Activated T-helper 1 cell treated with anti-CD3 and anti-CD28 coated beads, Interleukin-12 subunit alpha, Interleukin-12 subunit beta, Interleukin-2, Interleukin-4 antibody, amounts not matched to agents 30 ng/mL and 10 ng/mL and 1 ng/mL, durations not matched to agents 14 hours and 24 hours and 36 hours (primary cell): ENCODE results near the gene CIZ1. TPM values are rescaled to one million over a fixed set of nuclear protein-coding genes. Genes with fewer than 3 reads are reported as not detected.
"Not testable (repeated sequence)": the region's sequence is repeated elsewhere in the genome, so short reads cannot be mapped to it uniquely, and the experiment has no call there.

ENCODE experiments used
- DNase-seq: peaks from one replicate; pipeline ENCODE4 v3.0.0; 2021; ENCODE audit warnings: low spot score
- H3K27ac Mint-ChIP-seq: one replicate; pipeline ENCODE4 v1.8.0; 2021; ENCODE audit warnings: mild to moderate bottlenecking, mixed read lengths
- H3K27me3 Mint-ChIP-seq: one replicate; pipeline ENCODE4 v1.8.0; 2022; ENCODE audit warnings: mild to moderate bottlenecking, moderate library complexity, mixed read lengths; ENCODE audit not compliant: insufficient read depth
- H3K36me3 Mint-ChIP-seq: one replicate; pipeline ENCODE4 v1.8.0; 2021; ENCODE audit warnings: low read depth, mixed read lengths
- H3K4me1 Mint-ChIP-seq: one replicate; pipeline ENCODE4 v1.8.0; 2021; ENCODE audit warnings: low read depth, mixed read lengths
- H3K4me3 Mint-ChIP-seq: one replicate; pipeline ENCODE4 v1.8.0; 2021; ENCODE audit warnings: mild to moderate bottlenecking, moderate library complexity, mixed read lengths
- H3K9me3 Mint-ChIP-seq: one replicate; pipeline ENCODE4 v1.8.0; 2021; ENCODE audit warnings: mixed read lengths
- intact Hi-C: fragments of 100-400 bp; cut with micrococcal nuclease; formaldehyde crosslinking; loops from one replicate; pipeline ENCODE4 v1.15.1; 2024
- total RNA-seq: library from RNA; stranded (reverse); gene quantifications from 2 replicates; pipeline ENCODE4 v1.2.3, GENCODE V29; 2022

CIZ1 gene, protein sequence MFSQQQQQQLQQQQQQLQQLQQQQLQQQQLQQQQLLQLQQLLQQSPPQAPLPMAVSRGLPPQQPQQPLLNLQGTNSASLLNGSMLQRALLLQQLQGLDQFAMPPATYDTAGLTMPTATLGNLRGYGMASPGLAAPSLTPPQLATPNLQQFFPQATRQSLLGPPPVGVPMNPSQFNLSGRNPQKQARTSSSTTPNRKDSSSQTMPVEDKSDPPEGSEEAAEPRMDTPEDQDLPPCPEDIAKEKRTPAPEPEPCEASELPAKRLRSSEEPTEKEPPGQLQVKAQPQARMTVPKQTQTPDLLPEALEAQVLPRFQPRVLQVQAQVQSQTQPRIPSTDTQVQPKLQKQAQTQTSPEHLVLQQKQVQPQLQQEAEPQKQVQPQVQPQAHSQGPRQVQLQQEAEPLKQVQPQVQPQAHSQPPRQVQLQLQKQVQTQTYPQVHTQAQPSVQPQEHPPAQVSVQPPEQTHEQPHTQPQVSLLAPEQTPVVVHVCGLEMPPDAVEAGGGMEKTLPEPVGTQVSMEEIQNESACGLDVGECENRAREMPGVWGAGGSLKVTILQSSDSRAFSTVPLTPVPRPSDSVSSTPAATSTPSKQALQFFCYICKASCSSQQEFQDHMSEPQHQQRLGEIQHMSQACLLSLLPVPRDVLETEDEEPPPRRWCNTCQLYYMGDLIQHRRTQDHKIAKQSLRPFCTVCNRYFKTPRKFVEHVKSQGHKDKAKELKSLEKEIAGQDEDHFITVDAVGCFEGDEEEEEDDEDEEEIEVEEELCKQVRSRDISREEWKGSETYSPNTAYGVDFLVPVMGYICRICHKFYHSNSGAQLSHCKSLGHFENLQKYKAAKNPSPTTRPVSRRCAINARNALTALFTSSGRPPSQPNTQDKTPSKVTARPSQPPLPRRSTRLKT
- 154 and 158 TPM in 2 replicates for total RNA-seq

DNA sequence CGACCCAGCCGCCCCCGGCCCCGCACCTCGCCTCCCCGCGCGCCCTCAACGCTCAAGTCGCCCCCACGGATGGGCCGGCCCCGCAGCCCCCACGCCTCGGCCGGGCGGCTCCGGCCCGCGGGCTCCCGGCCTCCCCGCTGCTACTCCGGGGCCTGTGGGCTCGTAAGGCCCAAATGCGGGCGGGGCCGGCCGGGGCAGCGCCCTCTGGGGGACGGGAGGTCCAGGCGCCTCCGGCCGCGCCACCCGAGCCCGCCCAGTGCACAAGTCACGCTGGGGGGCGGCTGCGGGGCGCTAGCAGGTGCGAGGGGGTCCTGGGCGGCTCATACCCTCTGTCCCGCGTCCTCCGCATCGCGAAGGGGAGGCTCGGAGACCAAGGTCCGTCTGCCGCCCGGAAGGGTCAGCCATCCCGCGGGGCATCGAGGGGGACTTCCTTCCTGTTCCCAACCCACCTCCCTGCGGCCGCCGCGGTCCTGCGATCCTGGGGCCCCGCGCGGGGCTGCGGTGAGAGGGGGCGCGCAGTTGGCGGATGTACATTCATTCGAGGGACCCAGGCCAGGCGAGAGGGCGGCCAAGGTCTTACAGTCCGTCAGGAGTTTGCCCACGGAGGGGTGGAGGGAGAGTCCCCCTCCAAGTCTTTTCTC is at the start of gene CIZ1:
TSS of gene CIZ1 (minus strand) at position 167 of the 641 bp plus-strand sequence. CDS start 715 bp downstream, outside the sequence.
- peak; percentile 69 for DNase-seq
- peak within 1 kb of the TSS; percentile 96 for H3K27ac Mint-ChIP-seq
- no peaks in the 10 kb centered on the region for H3K9me3 Mint-ChIP-seq
- intact Hi-C loops: loop anchor here (1.0 to 5.0 kb wide), 7 partner anchors 12 to 150 kb away; partner anchors contain the start of genes BBLN, COQ4, DNM1 and NAIF1
- H3K36me3 Mint-ChIP-seq: peaks cover 20% of the 10 kb centered on the region
- peak within 1 kb of the TSS; percentile 98 for H3K4me3 Mint-ChIP-seq
- H3K4me1 Mint-ChIP-seq: peaks cover 23% of the 10 kb centered on the region
- H3K27me3 Mint-ChIP-seq: no peaks in the 10 kb centered on the region

DNA sequence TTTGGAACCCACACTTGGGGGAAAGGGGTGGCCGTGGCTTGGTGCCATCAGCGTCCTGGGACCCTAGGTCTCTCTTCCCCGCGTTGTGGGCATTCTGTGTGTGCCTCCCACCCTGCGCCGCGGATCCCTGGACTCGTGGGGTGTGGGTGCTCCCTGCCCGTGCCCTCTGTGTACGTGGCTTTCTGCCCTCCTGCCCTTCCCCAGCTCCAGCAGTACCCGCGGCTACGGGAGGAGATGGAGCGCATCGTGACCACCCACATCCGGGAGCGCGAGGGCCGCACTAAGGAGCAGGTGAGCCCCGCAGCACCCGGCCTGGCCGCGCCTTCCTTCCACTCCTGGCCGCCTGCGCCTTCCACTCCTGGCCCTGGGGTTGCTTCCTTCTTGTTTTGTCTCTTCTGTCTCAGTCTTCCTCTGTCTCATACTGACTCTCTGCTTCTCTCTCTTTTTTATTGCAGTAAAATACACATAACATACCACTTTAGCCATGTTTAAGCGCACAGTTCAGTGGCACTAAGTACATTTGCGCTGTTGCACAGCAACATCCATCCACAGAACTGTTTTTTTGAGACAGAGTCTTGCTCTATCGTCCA is 42.5 kb upstream of the CIZ1 start:
- H3K9me3 Mint-ChIP-seq: no peaks in the 10 kb centered on the region
- H3K27ac Mint-ChIP-seq: no peak overlapping the region
- peaks cover 3% of the 10 kb centered on the region for H3K27me3 Mint-ChIP-seq
- intact Hi-C loops: no loop called here
- DNase-seq: no peak
- no peaks in the 10 kb centered on the region for H3K4me1 Mint-ChIP-seq
- H3K4me3 Mint-ChIP-seq: no peak overlapping the region
- no peaks in the 10 kb centered on the region for H3K36me3 Mint-ChIP-seq

DNA sequence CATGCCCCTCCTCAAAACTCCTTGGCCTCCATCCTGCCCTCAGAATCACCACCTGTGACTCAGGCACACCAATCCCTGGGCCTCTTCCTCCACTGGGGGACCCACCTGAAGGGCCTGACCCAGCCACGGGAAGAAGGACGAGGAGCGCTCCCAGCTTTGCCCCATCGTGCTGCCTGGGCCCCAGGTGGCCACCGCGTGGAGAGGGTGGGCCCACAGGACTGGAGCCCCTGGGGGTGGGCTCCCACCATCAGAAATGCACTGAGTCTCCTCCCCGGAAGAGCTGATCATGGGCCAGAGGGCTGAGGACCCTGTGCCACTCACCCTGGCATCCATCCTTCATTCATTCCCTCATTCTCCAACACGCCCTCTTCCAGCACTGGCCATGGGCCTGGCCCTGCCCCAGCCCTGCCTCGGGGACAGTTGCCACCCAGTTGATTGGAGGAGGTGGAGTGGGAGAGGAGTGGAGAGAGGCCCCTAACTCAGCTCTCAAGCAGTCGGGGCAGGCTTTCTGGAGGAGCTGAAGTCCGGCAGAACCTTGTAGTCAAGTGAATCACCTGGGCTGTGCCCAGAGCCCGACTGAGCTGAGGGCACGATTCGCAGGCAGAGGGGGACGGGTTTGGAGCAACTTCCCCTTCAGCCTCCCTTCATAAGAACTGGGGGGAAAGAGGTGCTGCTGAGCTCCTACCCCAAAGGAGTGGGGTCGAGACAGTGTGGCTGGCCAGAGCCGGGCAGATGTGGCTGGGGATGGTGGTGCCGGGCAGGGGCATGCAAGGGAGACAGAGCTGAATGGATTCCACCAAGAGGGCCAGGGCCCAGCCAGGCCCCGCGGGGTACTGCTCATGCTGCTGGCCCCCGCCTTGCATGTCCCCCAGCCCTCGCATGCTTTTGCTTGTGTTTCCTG is 41.4 kb upstream of the CIZ1 start:
- H3K4me1 Mint-ChIP-seq: no peaks in the 10 kb centered on the region
- no peak for DNase-seq
- no peak overlapping the region for H3K27ac Mint-ChIP-seq

DNA sequence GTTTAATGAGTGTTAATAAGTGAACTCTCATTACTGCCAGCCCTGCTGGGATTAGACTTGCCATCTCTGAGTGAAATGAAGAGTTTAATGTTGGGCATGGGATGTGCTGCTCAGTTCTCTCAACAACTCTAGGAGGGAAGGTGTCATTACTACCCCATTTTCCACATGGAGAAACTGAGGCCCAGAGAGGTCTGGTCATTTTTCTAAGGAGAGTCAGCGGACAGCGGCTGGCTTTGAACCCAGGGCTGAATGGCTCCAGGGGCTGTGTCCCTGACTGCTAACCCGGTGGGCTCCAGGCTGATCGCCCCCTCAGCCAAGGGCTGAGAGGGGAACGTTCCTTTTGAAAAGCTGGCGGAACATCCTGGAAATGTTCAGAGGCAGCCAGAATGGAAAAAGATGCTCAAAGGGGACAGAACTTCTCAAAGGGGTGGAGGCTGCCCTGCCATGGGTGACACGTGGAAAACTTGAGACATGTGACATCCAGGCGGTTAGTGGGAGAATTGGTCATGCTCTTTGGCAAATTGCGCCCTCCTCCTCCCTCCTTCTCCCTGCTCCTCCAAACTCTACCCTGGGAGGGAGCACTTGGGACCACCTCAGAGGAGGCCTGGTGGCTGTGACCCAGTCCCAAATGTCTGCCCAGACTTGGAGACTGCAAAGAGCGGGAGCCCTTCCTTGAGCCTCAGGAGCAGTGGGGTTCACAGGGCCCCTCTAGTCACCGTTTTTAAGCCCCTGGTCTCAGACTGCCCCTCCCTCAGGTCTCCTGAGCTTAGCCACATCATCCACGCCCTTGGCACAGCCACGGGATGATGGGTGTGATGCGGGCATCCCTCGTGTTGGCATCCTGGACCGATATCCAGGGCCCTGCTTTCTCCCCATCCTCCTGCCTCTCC is 40.5 kb upstream of the CIZ1 start:
- no peaks in the 10 kb centered on the region for H3K4me1 Mint-ChIP-seq
- DNase-seq: no peak
- H3K27me3 Mint-ChIP-seq: peaks cover 3% of the 10 kb centered on the region
- intact Hi-C loops: no loop called here
- H3K36me3 Mint-ChIP-seq: no peaks in the 10 kb centered on the region
- no peak overlapping the region for H3K4me3 Mint-ChIP-seq
- no peak overlapping the region for H3K27ac Mint-ChIP-seq
- H3K9me3 Mint-ChIP-seq: no peaks in the 10 kb centered on the region

More for the DNA sequence above, 41.4 kb upstream of the CIZ1 start:
- intact Hi-C loops: no loop called here
- Mint-ChIP-seq H3K9me3 (no peaks in the 10 kb centered on the region), H3K27me3 (peaks cover 3% of the 10 kb centered on the region), H3K36me3 (no peaks in the 10 kb centered on the region), H3K4me3 (no peak overlapping the region)

DNA sequence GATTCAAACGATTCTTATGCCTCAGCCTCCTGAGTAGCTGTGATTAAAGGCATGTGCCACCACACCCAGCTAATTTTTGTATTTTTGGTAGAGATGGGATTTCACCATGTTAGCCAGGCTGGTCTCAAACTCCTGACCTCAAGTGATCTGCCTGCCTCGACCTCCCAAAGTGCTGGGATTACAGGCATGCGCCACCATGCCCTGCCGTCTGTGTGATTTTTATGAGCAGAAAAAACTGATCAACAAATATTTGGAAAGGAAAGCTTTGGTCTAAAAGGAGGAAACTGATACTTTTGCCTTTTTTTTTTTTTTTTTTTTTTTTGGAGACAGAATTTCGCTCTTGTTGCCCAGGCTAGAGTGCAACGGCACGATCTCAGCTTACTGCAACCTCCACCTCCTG is 39.5 kb upstream of the CIZ1 start:
- H3K9me3 Mint-ChIP-seq, DNase-seq, H3K4me3 Mint-ChIP-seq, H3K36me3 Mint-ChIP-seq, H3K27ac Mint-ChIP-seq, H3K27me3 Mint-ChIP-seq, intact Hi-C loops, H3K4me1 Mint-ChIP-seq: not testable (repeated sequence)

DNA sequence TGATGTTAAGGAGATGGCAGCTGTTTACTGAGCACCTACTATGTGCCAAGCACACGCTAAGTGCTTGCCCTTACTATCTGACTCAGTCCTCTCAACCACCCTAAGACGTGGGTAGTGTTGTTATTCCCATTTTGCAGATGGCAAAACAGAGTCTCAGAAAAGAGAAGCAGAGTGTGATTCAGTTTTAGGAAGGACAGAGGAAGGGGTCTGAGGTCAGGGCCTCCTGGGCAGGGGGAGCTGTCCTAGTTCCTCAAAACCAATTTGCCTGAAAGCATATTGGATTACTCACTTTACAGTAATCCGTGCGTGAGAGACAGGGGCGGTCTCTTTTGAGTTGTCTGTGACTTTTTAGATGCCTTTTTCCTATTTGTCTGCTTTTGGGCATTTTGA is 35.0 kb upstream of the CIZ1 start:
- intact Hi-C loops: no loop called here
- Mint-ChIP-seq H3K27me3 (no peaks in the 10 kb centered on the region), H3K27ac (no peak overlapping the region), H3K4me3 (no peak overlapping the region), H3K36me3 (no peaks in the 10 kb centered on the region), H3K9me3 (no peaks in the 10 kb centered on the region), H3K4me1 (no peaks in the 10 kb centered on the region)
- no peak for DNase-seq

DNA sequence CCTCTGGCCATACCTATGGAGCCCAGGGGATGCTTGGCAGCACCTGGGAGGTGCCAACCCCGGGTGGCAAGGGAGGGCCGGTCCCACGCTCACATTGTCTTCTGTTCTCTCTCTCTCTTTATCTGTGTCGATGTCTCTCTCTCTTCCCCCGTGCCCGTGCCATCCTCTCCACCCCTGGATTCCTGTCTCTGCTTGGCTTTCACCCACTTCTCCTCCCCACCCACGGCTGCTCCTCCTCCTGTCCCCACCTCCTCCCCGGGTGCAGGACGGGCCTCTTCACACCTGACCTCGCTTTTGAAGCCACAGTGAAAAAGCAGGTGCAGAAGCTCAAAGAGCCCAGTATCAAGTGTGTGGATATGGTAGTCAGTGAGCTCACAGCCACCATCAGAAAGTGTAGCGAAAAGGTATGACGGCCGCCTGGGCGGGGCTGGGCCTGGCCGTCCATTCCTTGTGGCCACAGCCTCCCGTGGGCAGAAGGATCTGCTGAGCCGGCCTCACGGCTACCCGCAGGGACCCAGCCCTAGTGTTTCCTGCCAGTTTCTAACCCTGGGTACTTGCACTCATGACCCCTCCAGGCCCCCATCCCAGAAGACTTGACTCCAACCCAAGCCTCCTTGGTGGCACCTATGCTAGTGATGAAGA is 34.5 kb upstream of the CIZ1 start:
- Mint-ChIP-seq H3K4me1 (no peaks in the 10 kb centered on the region), H3K27me3 (no peaks in the 10 kb centered on the region), H3K36me3 (no peaks in the 10 kb centered on the region), H3K4me3 (no peak overlapping the region), H3K9me3 (no peaks in the 10 kb centered on the region), H3K27ac (no peak overlapping the region)
- intact Hi-C loops: no loop called here
- no peak for DNase-seq

DNA sequence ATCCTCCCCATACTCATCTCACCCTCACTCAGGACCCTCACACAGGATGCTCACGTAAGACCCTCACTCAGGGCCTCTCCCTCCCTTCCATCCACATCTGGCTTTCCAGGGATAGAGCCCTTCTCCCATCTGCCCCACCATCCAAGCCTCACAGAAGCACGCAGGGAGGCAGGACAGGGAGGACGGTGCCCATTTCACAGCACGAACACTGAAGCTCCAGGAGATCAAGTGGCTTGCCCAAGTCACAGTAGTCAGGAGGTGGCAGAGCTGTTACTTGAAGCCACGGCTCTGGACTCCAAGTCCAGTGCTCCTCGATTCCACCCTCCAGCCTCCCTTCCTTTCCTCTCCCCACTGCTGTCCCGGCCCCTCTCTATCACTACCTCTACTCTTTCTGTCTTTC is 33.5 kb upstream of the CIZ1 start:
- Mint-ChIP-seq H3K4me3 (no peak overlapping the region), H3K27ac (no peak overlapping the region), H3K4me1 (no peaks in the 10 kb centered on the region), H3K36me3 (no peaks in the 10 kb centered on the region), H3K27me3 (peaks cover 1% of the 10 kb centered on the region), H3K9me3 (no peaks in the 10 kb centered on the region)
- no peak for DNase-seq
- intact Hi-C loops: no loop called here

DNA sequence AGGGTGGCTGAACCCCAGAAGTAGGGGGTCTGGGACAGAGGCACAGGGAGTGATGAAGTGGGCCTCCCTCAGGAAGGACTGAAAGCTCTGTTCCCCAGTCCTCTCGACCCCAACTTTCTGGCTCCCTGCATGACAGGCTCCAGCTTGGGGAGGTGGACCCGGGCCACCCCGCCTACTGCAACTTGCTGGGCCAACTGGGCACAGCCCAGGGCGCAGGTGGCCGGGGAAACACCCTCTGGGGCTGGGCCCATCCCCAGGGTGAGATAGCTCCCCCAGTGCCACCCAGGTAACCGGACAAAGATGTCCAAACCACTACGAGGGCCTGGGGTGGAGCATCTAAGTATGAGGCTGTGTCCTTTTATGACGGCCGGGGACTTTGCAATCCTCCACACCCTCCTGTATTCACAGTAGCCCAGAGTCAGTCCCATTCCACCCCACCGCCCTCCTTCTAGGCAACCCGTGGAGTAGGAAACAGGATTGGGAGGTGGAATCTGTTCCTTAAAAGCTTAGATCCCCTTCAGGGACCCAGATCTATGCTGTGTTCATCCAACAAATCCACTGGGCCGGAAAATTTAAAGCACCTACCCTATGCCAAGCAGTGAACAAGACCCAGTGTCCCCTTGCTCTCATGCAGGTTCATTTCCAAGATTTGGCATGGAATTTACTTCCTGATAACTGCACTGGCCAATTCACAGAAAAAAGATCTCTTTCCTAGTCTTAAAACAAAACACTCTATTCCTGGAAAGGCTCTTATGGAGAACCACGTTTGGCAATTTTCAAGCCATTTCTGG is 31.7 kb upstream of the CIZ1 start:
- no peaks in the 10 kb centered on the region for H3K9me3 Mint-ChIP-seq
- H3K27me3 Mint-ChIP-seq: peaks cover 1% of the 10 kb centered on the region
- H3K4me3 Mint-ChIP-seq: no peak overlapping the region
- intact Hi-C loops: no loop called here
- no peaks in the 10 kb centered on the region for H3K36me3 Mint-ChIP-seq
- peaks cover 6% of the 10 kb centered on the region for H3K4me1 Mint-ChIP-seq
- H3K27ac Mint-ChIP-seq: no peak overlapping the region
- no peak for DNase-seq

DNA sequence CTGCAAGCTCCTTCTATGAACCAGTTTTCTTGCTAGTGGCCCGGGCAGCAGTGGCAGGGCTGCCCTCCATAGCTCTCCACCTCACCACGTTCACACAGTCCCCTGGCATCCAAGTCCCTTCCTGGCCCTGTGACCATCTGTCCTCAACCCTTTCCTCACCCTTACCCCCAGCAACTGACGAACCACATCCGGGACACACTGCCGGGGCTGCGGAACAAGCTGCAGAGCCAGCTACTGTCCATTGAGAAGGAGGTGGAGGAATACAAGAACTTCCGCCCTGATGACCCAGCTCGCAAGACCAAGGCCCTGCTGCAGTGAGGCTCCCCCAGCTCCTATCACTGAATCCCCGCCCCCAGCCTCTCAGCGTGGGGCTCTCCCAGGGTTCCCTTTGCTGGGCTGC is 30.7 kb upstream of the CIZ1 start:
- DNase-seq: no peak
- no peaks in the 10 kb centered on the region for H3K36me3 Mint-ChIP-seq
- intact Hi-C loops: no loop called here
- H3K27me3 Mint-ChIP-seq: peaks cover 1% of the 10 kb centered on the region
- no peaks in the 10 kb centered on the region for H3K9me3 Mint-ChIP-seq
- no peak overlapping the region for H3K27ac Mint-ChIP-seq
- H3K4me1 Mint-ChIP-seq: peaks cover 7% of the 10 kb centered on the region
- no peak overlapping the region for H3K4me3 Mint-ChIP-seq
